ENCODE data around the gene EEF1AKMT3. TPM values are rescaled to one million over a fixed set of nuclear protein-coding genes. Genes with fewer than 3 reads are reported as not detected.

EEF1AKMT3 gene
- total RNA-seq, 1 experiment from 2014 or later, result 5.0 TPM

GRCh38 chr12:57750561-57751431, 21.6 kb upstream of the EEF1AKMT3 start:
- Histone ChIP-seq H3K4me2 (ENCODE audit: low read length) (peak overlapping the region; percentile 88), H3K4me3 (replicated peaks in 1 of 2; ENCODE audit: low read depth in 1 of 2, low read length in 2 of 2) (peak overlapping the region; percentile 82 to 98), H3K27ac (ENCODE audit: low read depth, low read length) (peak overlapping the region; percentile 69), H3K9me2 (ENCODE audit: insufficient read depth) (no peaks in the 10 kb centered on the region), H3K4me1 (ENCODE audit: control insufficient read depth in 1 of 2, insufficient read depth in 2 of 2, low read length in 2 of 2) (peaks cover 17 to 38% of the 10 kb centered on the region in 2 experiments), H4K20me1 (ENCODE audit: insufficient read depth) (no peaks in the 10 kb centered on the region), H3K36me3 (ENCODE audit: control insufficient read depth in 1 of 2, insufficient read depth in 2 of 2, low read length in 2 of 2) (peaks cover 18 to 29% of the 10 kb centered on the region in 2 experiments; a peak in 3 of 4 replicates), H3K9me3 (ENCODE audit: control insufficient read depth in 1 of 2, insufficient read depth in 1 of 2, low read depth in 1 of 2, low read length in 2 of 2) (no peaks in the 10 kb centered on the region), H3K9ac (ENCODE audit: low read length) (peak overlapping the region; percentile 95), H3K27me3 (ENCODE audit: insufficient read depth, low read length) (no peaks in the 10 kb centered on the region), H2AFZ (ENCODE audit: low read depth, low read length, poor library complexity, severe bottlenecking) (no peak overlapping the region), H3K79me2 (ENCODE audit: insufficient read depth, low read length) (peaks cover 33% of the 10 kb centered on the region)
- no TSS peak for BruUV-seq (replicated peaks)
- no peak for DNase-seq (ENCODE audit: low read depth, low spot score)
- ATAC-seq, result no peak
- RAD21 ChIA-PET (ENCODE audit: low non-redundant PET in 1 of 2, low total read pairs in 2 of 2, uncharacterized antibody in 2 of 2, unreplicated experiment in 2 of 2), result no interaction called here
- POLR2A ChIA-PET, result no interaction called here
- CTCF ChIA-PET, result interaction anchor here (1.1 kb wide), 1 partner anchor 25 kb away, joined by 4 read pairs; no protein-coding TSS in a partner anchor
- TF ChIP-seq SP1 (IDR thresholded peaks at IDR 0.05; ENCODE audit: low read depth) (no peak), JUND (IDR thresholded peaks at IDR 0.05) (no peak), ZBTB33 (IDR thresholded peaks at IDR 0.05; ENCODE audit: extremely low read depth, insufficient replicate concordance, low read length) (no peak), REST (IDR thresholded peaks at IDR 0.05; ENCODE audit: low read depth) (no peak), YY1 (IDR thresholded peaks at IDR 0.05; ENCODE audit: extremely low read depth, insufficient replicate concordance, low read depth, low read length) (no peak), SRF (IDR thresholded peaks at IDR 0.05; ENCODE audit: low read depth) (no peak), SIN3A (IDR thresholded peaks at IDR 0.05; ENCODE audit: low read depth) (no peak), TCF7L2 (IDR thresholded peaks at IDR 0.05; ENCODE audit: borderline replicate concordance, extremely low read depth, insufficient read depth, insufficient read length) (no peak), EZH2phosphoT487 (IDR thresholded peaks at IDR 0.05; ENCODE audit: borderline replicate concordance) (no peak), EZH2 (IDR thresholded peaks at IDR 0.05) (no peak), RAD21 (IDR thresholded peaks at IDR 0.05; ENCODE audit: low read depth) (no peak)
- intact Hi-C loops (cut with micrococcal nuclease), result no loop called here

Measured in HCT116 (cell line).